Activated T-cell treated with anti-CD3 and anti-CD28 coated beads, Interleukin-2, amount 50 U/mL, for 1 hour (primary cell): ENCODE measurements around the gene CRADD.
"Not testable (repeated sequence)": the region's sequence is repeated elsewhere in the genome, so short reads cannot be mapped to it uniquely, and the experiment has no call there.

ENCODE experiments used
- DNase-seq: peaks from one replicate; pipeline ENCODE4 v3.0.0-alpha.2; 2020

CRADD gene

DNA sequence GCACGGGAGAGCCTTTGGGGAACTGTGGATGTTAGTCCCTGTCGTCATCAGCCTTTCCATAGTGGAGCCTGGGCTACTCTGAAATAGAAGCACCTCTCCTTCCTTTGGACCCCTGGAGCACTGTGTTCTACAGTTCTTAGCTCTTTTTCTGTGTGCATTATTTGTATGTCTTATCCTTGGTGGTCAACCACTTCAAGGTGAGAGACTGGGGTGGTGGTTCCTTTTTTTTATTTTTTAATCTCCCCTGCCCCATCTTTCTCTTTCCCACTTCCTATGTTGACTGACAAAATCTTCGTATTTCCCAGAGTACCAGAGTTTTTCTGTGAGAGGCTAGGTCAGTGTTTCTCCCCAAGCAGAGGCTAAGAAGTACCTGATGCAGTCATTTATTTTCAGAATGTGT, 111.7 kb downstream of the CRADD start:
- DNase-seq = no peak

DNA sequence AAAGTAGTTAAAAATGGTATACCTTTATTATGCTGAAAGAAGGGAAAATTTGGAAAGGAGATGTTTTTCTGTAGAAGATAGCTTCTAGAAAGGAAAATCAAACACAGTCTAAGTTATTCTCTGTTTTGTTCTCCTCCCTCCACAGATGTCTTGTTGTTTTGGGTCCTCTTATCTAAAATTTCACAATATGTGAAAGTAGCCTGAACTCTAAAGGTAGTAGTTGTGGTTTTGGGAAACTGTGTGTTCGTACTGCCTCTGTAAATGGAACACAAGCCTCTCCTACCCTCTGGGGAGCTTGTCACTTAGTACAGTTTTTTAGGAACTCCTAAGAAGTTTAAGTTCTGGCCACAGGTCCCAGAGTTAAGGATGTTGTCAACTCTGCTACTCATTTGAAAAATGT, 112.6 kb downstream of the CRADD start:
- no peak for DNase-seq

DNA sequence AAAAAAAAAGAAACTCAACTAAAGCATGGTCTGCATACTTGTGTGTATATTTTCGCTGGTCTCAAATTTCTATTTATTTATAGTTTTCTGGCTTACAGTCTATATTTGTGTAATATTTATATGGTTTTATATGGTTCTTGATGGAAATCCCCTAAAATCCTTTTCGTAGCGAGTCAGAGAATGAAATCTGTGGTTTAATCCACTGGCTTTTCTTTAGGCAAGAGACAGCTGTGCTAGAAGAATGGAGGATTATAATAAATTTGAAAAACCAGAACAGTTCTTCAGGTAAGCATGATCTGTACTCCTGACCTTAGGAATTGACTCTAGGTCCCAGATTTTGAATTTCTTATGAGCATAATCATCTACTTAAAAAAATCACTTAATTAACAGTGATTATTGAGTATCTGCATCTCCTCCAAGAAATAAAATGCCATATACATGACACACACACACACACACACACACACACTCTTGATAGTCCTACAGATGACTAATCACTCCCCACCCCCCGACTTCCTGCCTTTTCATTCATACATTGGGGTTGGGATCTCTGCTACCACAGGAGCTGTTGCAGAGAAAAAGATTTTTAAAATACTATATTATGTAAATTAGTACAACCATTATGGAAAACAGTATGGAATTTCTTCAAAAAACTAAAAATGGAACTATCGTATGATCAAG, 113.4 kb downstream of the CRADD start:
- no peak for DNase-seq

DNA sequence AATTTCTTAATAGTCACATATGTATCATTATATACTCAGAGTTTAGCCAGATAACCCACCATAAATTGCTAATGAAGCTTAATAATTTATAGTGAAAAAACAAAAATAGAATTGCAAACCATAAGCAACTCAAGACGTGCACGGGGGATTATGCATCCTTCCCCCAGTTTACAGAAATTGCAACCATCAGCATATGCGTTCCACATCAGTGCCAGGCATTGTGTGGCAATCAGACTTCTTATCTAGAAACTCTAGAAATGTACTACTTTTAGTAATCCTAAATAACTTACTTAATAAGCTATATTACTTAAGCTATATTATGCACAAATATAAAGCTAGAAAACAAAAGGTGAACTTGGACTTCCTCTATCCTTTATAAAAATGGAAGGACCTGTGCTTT, 115.8 kb downstream of the CRADD start:
- no peak for DNase-seq

DNA sequence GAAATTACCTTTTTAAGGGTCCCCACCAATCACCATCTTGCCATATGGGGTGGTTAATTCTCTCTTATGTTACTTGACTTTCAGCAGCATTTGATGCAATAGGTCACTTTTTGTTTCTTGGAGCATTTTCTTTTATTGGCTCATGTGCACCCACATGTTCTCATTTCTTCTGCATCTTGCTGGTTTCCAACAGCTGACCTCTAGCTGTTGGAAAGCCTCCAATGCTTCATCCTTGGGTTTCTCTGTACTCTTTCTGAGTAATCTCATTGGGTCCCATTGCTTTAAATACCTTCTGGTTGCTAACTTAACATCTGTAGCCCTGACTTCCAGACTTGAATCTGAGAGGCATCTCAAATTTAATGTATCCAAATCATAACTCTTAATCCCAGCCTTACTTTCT, 116.8 kb downstream of the CRADD start:
- DNase-seq = no peak

DNA sequence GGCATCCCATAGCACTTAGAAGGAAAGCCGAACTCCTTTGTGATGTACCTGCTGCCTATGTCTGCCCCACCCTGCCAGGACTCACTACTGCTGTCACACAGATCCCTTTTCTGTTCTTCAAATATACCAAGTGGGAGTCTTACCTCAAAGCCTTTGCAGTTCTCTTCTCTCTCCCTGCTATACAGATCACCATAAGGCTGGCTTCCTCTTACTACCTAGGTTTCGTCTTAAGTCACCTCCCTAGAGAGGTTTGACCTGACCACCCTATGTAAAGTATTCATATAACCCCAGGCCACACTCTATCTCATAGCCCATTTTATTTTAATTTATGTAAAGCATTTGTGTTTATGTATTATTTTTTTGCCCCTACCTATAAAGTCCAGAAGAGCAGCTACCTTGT, 117.6 kb downstream of the CRADD start:
- DNase-seq = no peak

DNA sequence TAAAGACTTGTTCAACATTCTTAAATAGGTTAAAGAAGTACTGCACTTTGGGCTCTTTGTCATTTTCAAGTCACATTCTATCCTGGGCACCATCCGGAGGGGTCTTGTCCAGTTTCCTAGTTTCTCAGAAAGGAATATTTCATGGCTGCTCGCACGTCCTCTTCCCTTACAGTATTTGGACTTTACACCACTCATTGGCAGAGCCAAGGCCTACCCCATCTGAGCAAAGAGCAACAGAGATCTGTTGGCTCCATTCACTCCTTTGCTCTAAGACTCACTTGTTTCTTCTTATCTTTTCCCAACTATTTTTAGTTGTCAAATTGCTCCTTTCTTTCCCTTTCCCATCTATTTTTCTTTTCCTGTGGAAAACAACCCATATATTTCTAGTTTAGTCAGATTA, 118.2 kb downstream of the CRADD start:
- no peak for DNase-seq

DNA sequence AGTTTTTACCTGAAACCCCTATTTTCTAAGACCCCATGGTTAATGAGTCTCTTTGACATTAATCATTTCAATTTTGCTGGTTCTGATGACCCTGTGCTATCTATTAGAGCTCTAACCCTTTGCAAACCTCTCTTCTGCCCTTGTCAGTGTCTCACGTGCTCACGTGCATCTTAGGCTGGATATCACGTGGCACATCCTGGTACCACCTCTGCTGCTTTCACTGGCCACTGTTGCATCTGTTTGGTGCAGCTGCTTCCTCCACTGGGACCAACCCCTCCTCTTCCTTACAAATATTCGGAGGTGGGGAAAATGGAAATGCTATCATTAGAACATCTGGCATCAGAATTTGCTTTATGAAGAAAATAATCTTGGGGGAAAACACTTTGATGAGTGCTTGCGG, 119.6 kb downstream of the CRADD start:
- no peak for DNase-seq

DNA sequence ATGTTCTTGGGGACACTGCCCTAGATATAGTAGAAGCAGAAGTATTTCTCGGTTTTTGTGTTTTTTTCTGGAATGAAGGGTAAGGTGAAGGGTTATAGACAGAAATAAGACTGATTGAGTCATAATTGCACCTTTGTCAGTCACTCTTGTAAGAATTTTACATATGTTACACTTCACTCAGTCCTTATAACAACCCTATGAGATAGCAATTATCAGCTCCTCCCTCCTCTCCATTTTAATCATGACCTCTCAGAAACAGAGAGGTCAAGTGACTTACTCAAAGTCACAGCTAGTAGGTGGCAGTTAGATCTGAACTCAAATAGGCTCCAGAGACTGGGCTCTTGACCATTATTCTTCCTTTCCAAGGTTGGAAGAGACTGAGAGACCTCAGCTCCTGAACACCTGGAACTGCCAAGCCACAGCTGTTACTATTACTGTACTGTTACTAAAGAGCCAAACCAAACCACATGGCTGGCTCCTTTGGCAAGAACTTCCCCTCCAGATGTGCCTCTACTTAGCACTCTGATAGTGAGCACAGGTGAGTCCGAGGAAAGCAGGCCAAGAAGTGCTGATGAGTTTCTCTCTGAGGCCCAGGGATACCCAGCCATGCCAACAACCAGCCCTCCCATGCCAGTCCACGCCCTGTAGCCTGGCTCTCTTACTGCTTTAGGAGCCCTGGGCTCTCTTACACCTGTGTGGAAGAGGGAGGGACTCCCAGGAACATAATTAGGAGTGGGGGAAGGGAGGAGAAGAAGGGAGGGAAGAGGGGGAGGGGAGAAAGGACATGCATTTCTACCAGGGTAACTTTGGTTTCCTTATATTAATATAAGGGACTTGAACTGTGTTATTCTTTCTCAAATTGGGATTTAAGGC, 121.3 kb downstream of the CRADD start:
- no peak for DNase-seq

DNA sequence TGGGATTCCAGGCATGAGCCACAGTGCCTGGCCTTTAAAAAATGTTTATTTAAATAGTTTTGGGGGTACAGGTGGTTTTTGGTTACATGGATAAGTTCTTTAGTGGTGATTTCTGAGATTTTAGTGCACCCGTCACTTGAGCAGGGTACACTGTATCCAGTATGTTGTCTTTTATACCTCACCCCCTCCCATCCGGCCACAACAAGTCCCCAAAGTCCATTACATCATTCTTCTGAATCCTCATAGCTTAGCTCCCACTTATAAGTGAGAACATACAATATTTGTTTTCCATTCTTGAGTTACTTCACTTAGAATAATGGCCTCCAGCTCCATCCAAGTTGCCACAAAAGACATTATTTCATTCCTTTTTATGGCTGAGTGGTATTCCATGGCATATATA, 124.5 kb downstream of the CRADD start:
- DNase-seq = not testable (repeated sequence)

DNA sequence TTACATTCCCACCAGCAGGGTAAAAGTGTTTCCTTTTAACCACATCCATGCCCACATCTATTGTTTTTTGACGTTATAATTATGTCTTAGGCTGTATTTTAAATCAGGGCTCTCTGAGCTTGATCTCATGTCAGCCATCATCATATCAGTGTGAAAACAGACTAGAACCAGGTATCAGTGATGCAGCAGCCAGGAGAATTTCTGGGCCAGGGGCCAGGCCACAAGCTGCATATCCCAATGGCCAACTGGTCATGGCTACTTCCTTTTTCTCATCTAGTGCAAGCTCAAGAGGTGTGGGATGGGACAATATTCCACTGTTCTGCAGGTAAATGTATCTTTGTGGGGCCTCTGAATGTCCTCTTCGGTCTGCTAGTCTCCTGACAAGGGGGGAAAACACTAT, 125.1 kb downstream of the CRADD start:
- DNase-seq = no peak

DNA sequence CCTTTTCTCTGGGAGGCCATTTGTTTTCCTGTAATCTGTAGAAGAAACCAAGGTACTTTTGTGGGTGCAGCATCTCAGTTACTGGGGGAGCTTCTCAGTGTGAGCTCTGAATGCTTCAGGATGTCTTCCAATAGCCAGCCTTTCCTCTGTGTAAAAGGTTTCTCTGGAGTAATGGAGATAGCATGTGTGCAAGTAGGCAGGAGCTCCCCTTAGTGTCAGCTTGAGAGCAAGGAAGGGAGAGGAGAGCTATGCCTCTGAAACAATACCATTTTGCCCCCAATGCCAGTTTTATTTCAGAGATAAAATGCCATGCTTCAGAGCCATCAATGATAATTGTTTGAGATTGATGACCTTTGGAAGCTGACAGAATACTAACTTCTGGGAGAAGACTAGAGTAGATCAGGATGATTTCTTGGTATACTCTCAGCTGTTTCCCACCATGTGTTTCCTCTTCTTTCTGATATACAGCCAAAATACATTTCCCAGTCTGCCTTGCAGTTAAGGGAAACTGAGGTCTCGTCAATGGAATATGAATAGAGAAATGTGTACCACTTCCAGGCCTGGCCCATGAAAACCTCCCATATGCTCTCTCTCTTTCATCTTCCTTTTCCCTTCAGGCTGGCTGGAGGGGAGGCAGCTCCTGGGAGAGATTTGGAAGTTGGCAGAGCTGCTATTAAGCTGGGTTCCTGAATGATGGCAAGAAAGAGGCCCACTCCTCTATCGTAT, 125.7 kb downstream of the CRADD start:
- no peak for DNase-seq

DNA sequence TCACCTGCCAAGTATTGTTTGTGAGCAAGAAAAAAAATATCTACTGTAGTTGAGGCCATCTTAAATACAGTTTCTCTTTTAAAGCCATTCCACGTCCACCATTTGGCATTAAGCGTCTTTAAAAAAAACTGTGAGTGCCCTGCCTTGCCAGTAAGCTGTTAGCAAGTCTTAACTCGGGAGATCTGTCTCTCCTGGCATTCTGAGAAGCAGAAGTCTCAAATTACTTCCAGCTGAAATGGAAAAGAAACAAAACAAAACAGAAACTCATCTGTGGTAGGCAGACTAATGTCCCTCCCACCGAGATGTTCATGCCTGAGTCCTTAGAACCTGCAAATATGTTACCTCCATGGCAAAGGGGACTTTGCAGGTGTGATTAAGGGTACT, 126.2 kb downstream of the CRADD start:
- DNase-seq = no peak

DNA sequence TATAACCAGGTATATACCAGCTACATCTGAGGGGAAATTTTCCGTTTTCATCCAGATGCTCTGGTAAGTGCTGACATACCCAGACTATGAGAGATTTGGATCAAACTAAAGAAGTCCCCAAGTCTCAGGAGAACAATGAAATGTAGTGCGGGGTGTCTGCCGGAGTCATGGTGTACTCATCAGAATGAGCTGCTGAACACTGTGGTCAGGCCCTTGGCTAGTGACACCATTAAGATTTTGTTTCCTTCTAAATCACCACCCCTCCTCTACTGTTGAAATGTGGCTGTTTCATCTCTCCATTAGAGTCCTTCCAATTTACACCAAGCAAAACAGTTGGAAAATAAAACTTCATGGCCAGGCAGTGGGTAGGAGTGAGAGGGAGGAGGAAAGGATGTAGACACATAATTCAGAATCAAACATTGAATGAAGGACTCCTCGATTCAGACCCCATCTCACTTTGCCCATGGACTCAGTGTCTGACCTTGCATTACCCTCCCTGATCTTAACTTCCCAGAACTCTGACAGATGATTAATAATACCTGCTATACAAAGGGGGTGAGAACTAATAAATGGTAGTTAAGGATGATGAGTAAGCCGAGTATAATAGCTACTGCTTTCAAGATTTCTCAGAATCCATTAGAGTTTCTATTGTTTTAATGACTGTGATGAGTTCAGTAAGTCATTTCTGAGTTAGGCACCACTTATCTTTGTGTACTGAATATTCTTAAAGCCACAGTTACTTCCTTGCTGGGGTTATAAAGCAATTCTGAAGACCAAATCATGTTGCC, 127.4 kb downstream of the CRADD start:
- DNase-seq = no peak

DNA sequence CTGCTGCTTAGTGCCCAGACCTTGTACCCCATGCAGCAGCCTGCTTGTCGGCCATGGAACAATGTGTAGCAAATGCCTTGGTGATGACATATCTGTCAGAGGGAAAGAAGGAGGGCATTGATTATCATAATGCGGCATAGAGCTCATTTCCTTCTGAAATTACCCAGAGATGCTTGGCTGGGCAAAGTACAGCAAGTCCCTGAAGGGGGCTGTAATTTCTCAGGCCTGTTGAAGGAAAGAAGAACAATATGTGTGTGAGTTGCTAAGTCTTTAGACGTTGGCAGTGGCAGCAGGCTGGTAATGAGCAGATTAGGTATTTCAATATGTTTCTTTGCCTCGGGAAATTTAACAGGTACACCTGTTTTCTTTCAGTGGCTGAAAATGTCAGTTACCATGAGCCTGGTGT, 128.6 kb downstream of the CRADD start:
- no peak for DNase-seq

DNA sequence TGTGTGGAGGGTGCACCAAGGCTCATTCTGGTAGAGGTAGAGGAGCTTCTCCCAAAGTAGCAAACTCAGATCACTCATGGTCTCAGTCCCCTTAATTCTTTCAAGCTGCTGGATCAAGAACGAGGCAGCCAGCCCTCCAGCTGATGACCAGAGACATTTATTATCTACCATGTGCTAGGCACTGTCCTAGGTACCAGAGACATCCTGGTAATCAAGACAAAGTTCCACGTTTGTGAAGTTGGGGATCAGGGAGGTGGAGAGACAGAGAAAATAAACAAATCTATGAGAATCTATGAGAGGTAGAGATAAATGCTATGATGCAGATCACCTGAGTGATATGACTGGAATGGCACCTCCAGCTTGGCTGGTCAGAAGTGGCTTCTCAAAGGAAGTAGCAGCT, 130.2 kb downstream of the CRADD start:
- DNase-seq = no peak

DNA sequence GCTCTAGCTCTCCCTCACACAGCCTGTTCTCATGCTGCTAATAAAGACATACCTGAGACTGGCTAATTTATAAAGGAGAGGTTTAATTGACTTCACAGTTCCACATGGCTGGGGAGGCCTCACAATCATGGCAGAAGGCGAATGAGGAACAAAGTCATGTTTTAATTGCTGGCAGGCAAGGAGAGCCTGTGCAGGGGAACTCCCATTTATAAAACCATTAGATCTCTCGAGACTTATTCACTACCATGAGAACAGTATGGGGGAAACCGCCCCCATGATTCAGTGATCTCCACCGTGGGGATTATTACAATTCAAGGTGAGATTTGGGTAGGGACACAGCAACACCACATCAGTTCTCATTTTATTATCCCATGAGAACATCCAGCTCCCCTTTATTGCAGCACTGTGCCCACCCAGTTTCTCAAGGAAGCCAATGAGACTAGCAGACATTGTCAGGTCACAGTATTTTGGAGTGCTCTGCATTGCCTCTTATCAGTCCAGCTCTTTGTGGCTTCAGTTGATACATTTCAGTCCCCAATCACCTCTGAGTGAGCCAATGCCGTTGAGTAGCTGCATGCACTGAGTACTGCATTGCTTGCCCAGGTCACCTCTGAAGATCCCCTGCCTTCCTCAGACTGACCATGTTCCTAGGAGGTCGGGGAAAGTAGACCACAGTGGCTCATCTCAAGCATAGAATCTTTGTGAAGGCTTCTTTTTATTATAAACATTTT, 131.2 kb downstream of the CRADD start:
- no peak for DNase-seq

DNA sequence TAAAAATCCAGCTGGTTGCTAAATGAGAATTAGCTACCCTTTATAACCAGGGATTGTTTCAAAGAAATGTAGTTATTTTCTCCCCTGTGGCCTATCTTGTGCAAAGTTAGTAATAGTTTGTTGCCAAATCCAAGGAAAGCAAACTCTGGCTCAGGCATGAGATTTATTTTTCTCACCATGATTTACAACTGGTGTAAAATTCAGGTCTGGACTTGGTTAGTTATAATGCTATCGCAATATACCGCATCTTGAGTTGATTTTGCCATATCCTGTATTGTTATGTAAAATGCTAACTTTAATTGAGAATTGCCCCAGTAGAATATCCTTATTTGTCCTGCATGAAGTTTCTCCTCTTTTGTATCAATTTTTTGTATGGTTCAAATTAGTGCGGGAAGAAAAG, 135.5 kb downstream of the CRADD start:
- DNase-seq = no peak

DNA sequence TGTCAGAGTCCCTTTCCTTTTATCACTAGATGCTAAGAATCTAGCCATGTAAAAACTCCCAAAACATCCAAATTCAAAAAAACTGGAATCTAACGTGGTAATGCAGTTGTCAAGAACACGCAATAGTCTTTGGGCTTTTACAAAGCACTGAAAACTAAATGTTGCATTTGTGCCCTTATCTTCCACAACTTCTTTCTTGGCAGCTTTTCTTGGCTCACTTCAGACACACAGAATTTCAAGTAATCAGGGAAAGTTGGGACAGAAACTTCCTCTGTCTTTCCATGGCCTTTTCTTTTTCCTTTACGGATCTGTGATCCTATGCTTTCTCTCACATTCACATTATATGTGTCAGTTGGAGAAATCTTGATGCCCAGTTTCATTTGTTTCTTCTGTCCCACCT, 136.0 kb downstream of the CRADD start:
- no peak for DNase-seq

DNA sequence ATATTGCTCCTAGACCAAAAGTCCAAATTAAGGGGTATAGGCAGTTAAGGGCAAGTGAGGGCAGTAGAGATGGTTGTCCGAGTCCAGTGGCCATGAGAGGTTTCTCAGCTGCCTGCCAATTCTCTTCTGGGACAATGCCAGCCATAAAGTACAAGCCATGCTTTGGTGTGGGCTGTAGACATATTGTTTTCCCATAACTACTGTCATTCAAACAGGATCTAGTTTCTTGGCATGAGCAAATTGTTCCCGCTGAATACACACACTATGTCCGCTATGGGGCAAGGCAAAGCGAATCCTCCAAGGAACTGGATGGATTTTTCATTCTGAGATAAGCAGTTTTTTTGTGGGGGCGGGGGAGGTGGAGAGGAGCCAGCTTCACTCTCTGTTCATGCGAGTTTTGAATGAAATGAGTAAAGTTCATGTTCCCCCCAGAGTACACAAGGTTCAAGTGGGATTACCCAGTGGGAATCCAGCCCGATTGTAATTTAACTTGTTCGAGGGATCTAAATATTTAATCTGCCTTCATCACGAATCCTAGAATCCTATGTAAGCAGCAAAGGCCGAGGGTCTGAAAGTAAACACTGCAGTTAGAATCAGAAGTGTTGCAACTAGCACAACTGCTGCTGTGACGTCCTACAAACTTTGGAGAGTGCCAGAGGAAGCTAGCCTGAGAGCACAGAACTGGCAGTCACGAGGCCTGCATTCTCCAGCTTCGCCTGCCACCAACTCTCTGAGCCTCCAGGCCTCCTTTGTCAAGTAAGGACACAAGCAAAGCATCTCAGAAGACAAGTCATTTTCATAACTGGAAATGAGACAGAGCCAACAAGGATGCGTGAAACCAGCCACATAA, 137.0 kb downstream of the CRADD start:
- DNase-seq = no peak

DNA sequence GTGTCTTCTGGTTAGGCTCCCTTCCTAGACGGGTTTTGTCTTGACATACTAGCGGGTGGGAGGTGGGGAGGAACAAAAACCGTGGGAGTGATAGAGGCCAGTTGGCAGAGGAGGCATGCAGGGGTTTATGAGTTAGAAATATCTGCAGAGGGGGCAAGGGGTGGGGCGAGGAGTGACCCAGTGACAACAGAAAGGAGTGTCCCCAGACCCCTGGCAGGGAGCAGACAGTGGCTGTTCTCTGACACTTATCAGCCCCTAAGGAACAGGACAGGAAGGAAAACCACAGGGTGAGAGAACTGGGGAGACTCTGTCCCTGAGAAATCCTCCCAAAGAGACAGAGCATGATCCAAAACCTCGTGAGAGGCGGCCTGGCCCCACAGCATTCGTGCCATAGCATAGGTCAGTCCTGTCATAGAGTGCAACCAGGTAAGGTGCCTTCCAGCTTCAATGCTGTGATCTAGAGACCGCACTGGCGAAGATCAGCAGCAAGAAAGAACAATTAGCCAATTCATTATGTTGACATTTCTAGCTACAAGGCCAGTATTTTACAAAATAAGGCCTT, 141.4 kb downstream of the CRADD start:
- no peak for DNase-seq
